ENCODE measurements around the gene EXTL2.

DNA sequence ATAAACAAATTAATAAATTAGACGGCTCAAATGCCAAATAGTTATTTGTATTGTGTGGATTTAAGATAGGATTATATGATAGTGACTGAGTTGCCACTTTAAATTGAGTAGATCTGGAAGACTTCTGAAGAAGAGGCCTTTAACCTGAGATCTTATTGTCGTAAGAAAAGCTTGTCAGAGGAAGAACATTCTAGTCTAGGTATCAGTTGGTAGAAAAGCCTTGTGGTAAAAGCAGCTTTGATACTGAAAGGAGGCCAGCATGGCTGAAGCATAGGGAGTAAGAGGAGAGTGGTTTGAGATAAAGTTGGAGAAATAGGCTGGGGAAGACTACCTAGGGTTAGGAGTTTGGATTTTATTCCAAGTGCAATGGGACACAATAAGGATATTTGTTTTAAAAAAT, 30.3 kb upstream of the EXTL2 start:
- TF ChIP-seq, protein P1, sequence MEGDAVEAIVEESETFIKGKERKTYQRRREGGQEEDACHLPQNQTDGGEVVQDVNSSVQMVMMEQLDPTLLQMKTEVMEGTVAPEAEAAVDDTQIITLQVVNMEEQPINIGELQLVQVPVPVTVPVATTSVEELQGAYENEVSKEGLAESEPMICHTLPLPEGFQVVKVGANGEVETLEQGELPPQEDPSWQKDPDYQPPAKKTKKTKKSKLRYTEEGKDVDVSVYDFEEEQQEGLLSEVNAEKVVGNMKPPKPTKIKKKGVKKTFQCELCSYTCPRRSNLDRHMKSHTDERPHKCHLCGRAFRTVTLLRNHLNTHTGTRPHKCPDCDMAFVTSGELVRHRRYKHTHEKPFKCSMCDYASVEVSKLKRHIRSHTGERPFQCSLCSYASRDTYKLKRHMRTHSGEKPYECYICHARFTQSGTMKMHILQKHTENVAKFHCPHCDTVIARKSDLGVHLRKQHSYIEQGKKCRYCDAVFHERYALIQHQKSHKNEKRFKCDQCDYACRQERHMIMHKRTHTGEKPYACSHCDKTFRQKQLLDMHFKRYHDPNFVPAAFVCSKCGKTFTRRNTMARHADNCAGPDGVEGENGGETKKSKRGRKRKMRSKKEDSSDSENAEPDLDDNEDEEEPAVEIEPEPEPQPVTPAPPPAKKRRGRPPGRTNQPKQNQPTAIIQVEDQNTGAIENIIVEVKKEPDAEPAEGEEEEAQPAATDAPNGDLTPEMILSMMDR (IDR thresholded peaks at IDR 0.05), result no peak
- TF ChIP-seq POLR2A (IDR thresholded peaks at IDR 0.05), result no peak

Data from body of pancreas (tissue), 4 donors.